Activated CD4-positive, alpha-beta T cell treated with anti-CD3 and anti-CD28 coated beads, Interleukin-2, amount 10 ng/mL, durations not matched to agents 24 days and 14 days (primary cell): ENCODE measurements around the gene GALNT9. TPM values are rescaled to one million over a fixed set of nuclear protein-coding genes. Genes with fewer than 3 reads are reported as not detected.

Source experiments
- DNase-seq: peaks from one replicate; pipeline ENCODE4 v3.0.0; 2022
- H3K27ac Mint-ChIP-seq: one replicate; pipeline ENCODE4 v1.8.0; 2022; ENCODE audit warnings: mild to moderate bottlenecking, mixed read lengths
- H3K27me3 Mint-ChIP-seq: one replicate; pipeline ENCODE4 v1.8.0; 2022; ENCODE audit warnings: mixed read lengths
- H3K36me3 Mint-ChIP-seq: one replicate; pipeline ENCODE4 v1.8.0; 2022; ENCODE audit warnings: low read depth, mild to moderate bottlenecking, mixed read lengths
- H3K4me1 Mint-ChIP-seq: one replicate; pipeline ENCODE4 v1.8.0; 2021; ENCODE audit warnings: mixed read lengths
- H3K4me3 Mint-ChIP-seq: one replicate; pipeline ENCODE4 v1.8.0; 2022; ENCODE audit warnings: mild to moderate bottlenecking, moderate library complexity, mixed read lengths
- H3K9me3 Mint-ChIP-seq: one replicate; pipeline ENCODE4 v1.8.0; 2021; ENCODE audit warnings: mixed read lengths
- intact Hi-C: fragments of 100-400 bp; cut with micrococcal nuclease; formaldehyde crosslinking; loops from one replicate; pipeline ENCODE4 v1.15.1; 2023
- total RNA-seq: library from RNA; stranded (reverse); gene quantifications from 2 replicates; pipeline ENCODE4 v1.2.3, GENCODE V29; 2022

The GALNT9 gene
- total RNA-seq, 1 donor from 2014 or later, result not detected

- intact Hi-C loops, result no loop called here
- no peak overlapping the region for H3K27ac Mint-ChIP-seq
- H3K9me3 Mint-ChIP-seq, result no peaks in the 10 kb centered on the region
- H3K36me3 Mint-ChIP-seq, result no peaks in the 10 kb centered on the region
- H3K4me3 Mint-ChIP-seq, result no peak overlapping the region
- DNase-seq, result no peak
- H3K27me3 Mint-ChIP-seq, result no peaks in the 10 kb centered on the region
- H3K4me1 Mint-ChIP-seq, result peaks cover 2% of the 10 kb centered on the region
Measured at GRCh38 chr12:132320767-132321211, 8.6 kb downstream of the GALNT9 start.

- Mint-ChIP-seq H3K36me3 (no peaks in the 10 kb centered on the region), H3K4me1 (peaks cover 2% of the 10 kb centered on the region)
Measured at GRCh38 chr12:132319991-132320570, 9.3 kb downstream of the GALNT9 start.

GRCh38 chr12:132319359-132319950 is 9.9 kb downstream of the GALNT9 start:
- H3K9me3 Mint-ChIP-seq, result no peaks in the 10 kb centered on the region
- no peaks in the 10 kb centered on the region for H3K27me3 Mint-ChIP-seq
- no peak overlapping the region for H3K27ac Mint-ChIP-seq
- H3K4me1 Mint-ChIP-seq, result peaks cover 2% of the 10 kb centered on the region
- intact Hi-C loops, result no loop called here
- no peak for DNase-seq
- no peak overlapping the region for H3K4me3 Mint-ChIP-seq
- no peaks in the 10 kb centered on the region for H3K36me3 Mint-ChIP-seq

More at GRCh38 chr12:132319991-132320570, 9.3 kb downstream of the GALNT9 start:
- no peak overlapping the region for H3K27ac Mint-ChIP-seq
- intact Hi-C loops, result no loop called here
- H3K4me3 Mint-ChIP-seq, result no peak overlapping the region
- H3K27me3 Mint-ChIP-seq, result no peaks in the 10 kb centered on the region
- H3K9me3 Mint-ChIP-seq, result no peaks in the 10 kb centered on the region
- no peak for DNase-seq

- DNase-seq, result no peak
- intact Hi-C loops, result no loop called here
- Mint-ChIP-seq H3K27ac (no peak overlapping the region), H3K4me1 (peaks cover 2% of the 10 kb centered on the region), H3K9me3 (no peaks in the 10 kb centered on the region), H3K4me3 (no peak overlapping the region), H3K27me3 (no peaks in the 10 kb centered on the region), H3K36me3 (no peaks in the 10 kb centered on the region)
Measured at GRCh38 chr12:132318618-132319033, 10.8 kb downstream of the GALNT9 start.

- Mint-ChIP-seq H3K27ac (no peak overlapping the region), H3K36me3 (no peaks in the 10 kb centered on the region), H3K9me3 (no peaks in the 10 kb centered on the region), H3K27me3 (no peaks in the 10 kb centered on the region), H3K4me3 (no peak overlapping the region), H3K4me1 (no peaks in the 10 kb centered on the region)
- intact Hi-C loops, result no loop called here
- no peak for DNase-seq
Measured at GRCh38 chr12:132318135-132318534, 11.3 kb downstream of the GALNT9 start.

- DNase-seq, result no peak
- no peaks in the 10 kb centered on the region for H3K4me1 Mint-ChIP-seq
- H3K9me3 Mint-ChIP-seq, result no peaks in the 10 kb centered on the region
- H3K27me3 Mint-ChIP-seq, result no peaks in the 10 kb centered on the region
- no peak overlapping the region for H3K4me3 Mint-ChIP-seq
- H3K36me3 Mint-ChIP-seq, result no peaks in the 10 kb centered on the region
- intact Hi-C loops, result no loop called here
- no peak overlapping the region for H3K27ac Mint-ChIP-seq
Measured at GRCh38 chr12:132317233-132317938, 12.0 kb downstream of the GALNT9 start.

- no peak for DNase-seq
- no peaks in the 10 kb centered on the region for H3K4me1 Mint-ChIP-seq
- H3K27me3 Mint-ChIP-seq, result no peaks in the 10 kb centered on the region
- H3K4me3 Mint-ChIP-seq, result no peak overlapping the region
- no peak overlapping the region for H3K27ac Mint-ChIP-seq
- peaks cover 5% of the 10 kb centered on the region for H3K9me3 Mint-ChIP-seq
- intact Hi-C loops, result no loop called here
- no peaks in the 10 kb centered on the region for H3K36me3 Mint-ChIP-seq
Measured at GRCh38 chr12:132316497-132317232, 12.7 kb downstream of the GALNT9 start.

- intact Hi-C loops, result no loop called here
- no peak overlapping the region for H3K4me3 Mint-ChIP-seq
- H3K27ac Mint-ChIP-seq, result no peak overlapping the region
- H3K9me3 Mint-ChIP-seq, result peaks cover 12% of the 10 kb centered on the region
- DNase-seq, result no peak
- no peaks in the 10 kb centered on the region for H3K4me1 Mint-ChIP-seq
- H3K36me3 Mint-ChIP-seq, result no peaks in the 10 kb centered on the region
- no peaks in the 10 kb centered on the region for H3K27me3 Mint-ChIP-seq
Measured at GRCh38 chr12:132315951-132316350, 13.4 kb downstream of the GALNT9 start.

- Mint-ChIP-seq H3K9me3 (peaks cover 14% of the 10 kb centered on the region), H3K36me3 (no peaks in the 10 kb centered on the region), H3K27ac (no peak overlapping the region), H3K4me3 (no peak overlapping the region), H3K27me3 (no peaks in the 10 kb centered on the region), H3K4me1 (no peaks in the 10 kb centered on the region)
- intact Hi-C loops, result no loop called here
- no peak for DNase-seq
Measured at GRCh38 chr12:132315507-132315906, 13.9 kb downstream of the GALNT9 start.

- Mint-ChIP-seq H3K27me3 (no peaks in the 10 kb centered on the region), H3K4me3 (no peak overlapping the region), H3K27ac (no peak overlapping the region), H3K9me3 (peaks cover 14% of the 10 kb centered on the region), H3K36me3 (no peaks in the 10 kb centered on the region), H3K4me1 (no peaks in the 10 kb centered on the region)
- intact Hi-C loops, result no loop called here
- no peak for DNase-seq
Measured at GRCh38 chr12:132314516-132315233, 14.7 kb downstream of the GALNT9 start.

GRCh38 chr12:132314035-132314434 is 15.4 kb downstream of the GALNT9 start:
- intact Hi-C loops, result no loop called here
- Mint-ChIP-seq H3K9me3 (peaks cover 14% of the 10 kb centered on the region), H3K36me3 (no peaks in the 10 kb centered on the region), H3K27ac (no peak overlapping the region), H3K4me1 (no peaks in the 10 kb centered on the region), H3K4me3 (no peak overlapping the region), H3K27me3 (no peaks in the 10 kb centered on the region)
- DNase-seq, result no peak

GRCh38 chr12:132313182-132313581 is 16.2 kb downstream of the GALNT9 start:
- DNase-seq, result no peak
- intact Hi-C loops, result no loop called here
- no peak overlapping the region for H3K4me3 Mint-ChIP-seq
- H3K27me3 Mint-ChIP-seq, result no peaks in the 10 kb centered on the region
- H3K9me3 Mint-ChIP-seq, result peaks cover 14% of the 10 kb centered on the region
- H3K36me3 Mint-ChIP-seq, result no peaks in the 10 kb centered on the region
- no peaks in the 10 kb centered on the region for H3K4me1 Mint-ChIP-seq
- H3K27ac Mint-ChIP-seq, result no peak overlapping the region

GRCh38 chr12:132312516-132312915 is 16.9 kb downstream of the GALNT9 start:
- intact Hi-C loops, result no loop called here
- no peak for DNase-seq
- H3K36me3 Mint-ChIP-seq, result no peaks in the 10 kb centered on the region
- H3K9me3 Mint-ChIP-seq, result peaks cover 14% of the 10 kb centered on the region
- H3K4me3 Mint-ChIP-seq, result no peak overlapping the region
- no peaks in the 10 kb centered on the region for H3K4me1 Mint-ChIP-seq
- no peak overlapping the region for H3K27ac Mint-ChIP-seq
- H3K27me3 Mint-ChIP-seq, result no peaks in the 10 kb centered on the region
